Endothelial cell of umbilical vein (primary cell): ENCODE data around the gene EDN2.

Experiments
- POLR2AphosphoS5 ChIP-seq: IDR thresholded peaks from 2 replicates; pipeline ENCODE4 v1.6.1; 2012; ENCODE audit warnings: low read depth, mild to moderate bottlenecking, control low read depth, low read length, moderate library complexity; ENCODE audit not compliant: insufficient read depth
- TF ChIP-seq, protein P1 (sequence below), 2 donors: IDR thresholded peaks; 1 replicate in 1 of 2; 2 replicates in 1 of 2; pipeline ENCODE4 v1.5.1; 2011; ENCODE audit warnings: low read length in 2 of 2, mild to moderate bottlenecking in 2 of 2, moderate library complexity in 2 of 2, control low read depth in 1 of 2, inconsistent platforms in 1 of 2, low read depth in 1 of 2; ENCODE audit not compliant: insufficient read depth in 1 of 2; ENCODE audit errors: extremely low read depth in 1 of 2

GRCh38 chr1:41492341-41492848, 7.9 kb upstream of the EDN2 start:
- TF ChIP-seq, protein P1, sequence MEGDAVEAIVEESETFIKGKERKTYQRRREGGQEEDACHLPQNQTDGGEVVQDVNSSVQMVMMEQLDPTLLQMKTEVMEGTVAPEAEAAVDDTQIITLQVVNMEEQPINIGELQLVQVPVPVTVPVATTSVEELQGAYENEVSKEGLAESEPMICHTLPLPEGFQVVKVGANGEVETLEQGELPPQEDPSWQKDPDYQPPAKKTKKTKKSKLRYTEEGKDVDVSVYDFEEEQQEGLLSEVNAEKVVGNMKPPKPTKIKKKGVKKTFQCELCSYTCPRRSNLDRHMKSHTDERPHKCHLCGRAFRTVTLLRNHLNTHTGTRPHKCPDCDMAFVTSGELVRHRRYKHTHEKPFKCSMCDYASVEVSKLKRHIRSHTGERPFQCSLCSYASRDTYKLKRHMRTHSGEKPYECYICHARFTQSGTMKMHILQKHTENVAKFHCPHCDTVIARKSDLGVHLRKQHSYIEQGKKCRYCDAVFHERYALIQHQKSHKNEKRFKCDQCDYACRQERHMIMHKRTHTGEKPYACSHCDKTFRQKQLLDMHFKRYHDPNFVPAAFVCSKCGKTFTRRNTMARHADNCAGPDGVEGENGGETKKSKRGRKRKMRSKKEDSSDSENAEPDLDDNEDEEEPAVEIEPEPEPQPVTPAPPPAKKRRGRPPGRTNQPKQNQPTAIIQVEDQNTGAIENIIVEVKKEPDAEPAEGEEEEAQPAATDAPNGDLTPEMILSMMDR (IDR thresholded peaks at IDR 0.05; ENCODE audit: extremely low read depth in 1 of 2, insufficient read depth in 1 of 2, low read depth in 1 of 2, low read length in 2 of 2): peak; percentile 72 to 76
- no peak for TF ChIP-seq POLR2AphosphoS5
